ENCODE measurements around the gene GALE.

DNA sequence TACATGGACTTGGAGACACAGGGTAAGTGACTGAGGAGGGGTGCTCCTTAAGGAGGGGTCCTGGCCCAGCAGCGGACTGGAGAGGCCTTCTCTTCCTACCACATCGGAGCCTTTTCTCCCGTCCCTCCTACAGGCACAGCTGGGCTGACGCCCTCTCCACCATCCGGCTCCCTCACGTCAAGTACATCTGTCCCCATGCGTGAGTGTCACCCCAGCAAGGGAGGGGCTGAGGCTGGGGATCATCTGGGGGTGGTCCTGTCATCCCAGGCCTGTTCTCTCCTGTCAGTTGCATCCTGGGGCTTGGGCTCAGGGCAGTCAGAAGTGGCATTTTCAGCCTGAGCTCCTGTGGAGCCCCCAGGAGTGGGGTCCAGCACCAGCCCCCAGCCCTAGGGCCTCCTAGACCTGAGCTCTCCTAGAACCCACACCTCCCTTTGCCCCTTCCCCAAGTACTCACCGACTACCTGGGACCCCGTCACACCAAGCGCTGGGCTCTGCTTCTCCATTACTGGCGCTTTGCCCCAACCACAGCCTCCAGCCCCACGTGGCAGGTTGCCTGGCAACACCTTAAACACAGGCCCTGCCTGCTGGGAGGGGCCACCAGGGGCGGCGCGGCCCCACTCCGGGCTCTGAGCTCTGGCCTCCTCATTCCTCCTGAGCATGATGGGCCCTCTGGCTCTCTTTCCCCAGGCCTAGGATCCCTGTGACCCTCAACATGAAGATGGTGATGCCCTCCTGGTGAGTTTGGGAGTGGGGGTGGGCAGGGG lies 7.4 kb downstream of the GALE start:
- TF ChIP-seq, protein P1, sequence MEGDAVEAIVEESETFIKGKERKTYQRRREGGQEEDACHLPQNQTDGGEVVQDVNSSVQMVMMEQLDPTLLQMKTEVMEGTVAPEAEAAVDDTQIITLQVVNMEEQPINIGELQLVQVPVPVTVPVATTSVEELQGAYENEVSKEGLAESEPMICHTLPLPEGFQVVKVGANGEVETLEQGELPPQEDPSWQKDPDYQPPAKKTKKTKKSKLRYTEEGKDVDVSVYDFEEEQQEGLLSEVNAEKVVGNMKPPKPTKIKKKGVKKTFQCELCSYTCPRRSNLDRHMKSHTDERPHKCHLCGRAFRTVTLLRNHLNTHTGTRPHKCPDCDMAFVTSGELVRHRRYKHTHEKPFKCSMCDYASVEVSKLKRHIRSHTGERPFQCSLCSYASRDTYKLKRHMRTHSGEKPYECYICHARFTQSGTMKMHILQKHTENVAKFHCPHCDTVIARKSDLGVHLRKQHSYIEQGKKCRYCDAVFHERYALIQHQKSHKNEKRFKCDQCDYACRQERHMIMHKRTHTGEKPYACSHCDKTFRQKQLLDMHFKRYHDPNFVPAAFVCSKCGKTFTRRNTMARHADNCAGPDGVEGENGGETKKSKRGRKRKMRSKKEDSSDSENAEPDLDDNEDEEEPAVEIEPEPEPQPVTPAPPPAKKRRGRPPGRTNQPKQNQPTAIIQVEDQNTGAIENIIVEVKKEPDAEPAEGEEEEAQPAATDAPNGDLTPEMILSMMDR (IDR thresholded peaks at IDR 0.05; ENCODE audit: low read depth, low read length), result no peak
- no peak for TF ChIP-seq EZH2phosphoT487 (IDR thresholded peaks at IDR 0.05; ENCODE audit: low read depth)

Data from OCI-LY3 (cell line).